ENCODE results near the gene BRD9. TPM values are rescaled to one million over a fixed set of nuclear protein-coding genes. Genes with fewer than 3 reads are reported as not detected.

The BRD9 gene
- total and polyA plus RNA-seq, 9 of the 15 experiments (the other 6 are each of a cell fraction or from before 2014, with no cell fraction given) = 2.4 to 68.7 (median 44.9) TPM

DNA sequence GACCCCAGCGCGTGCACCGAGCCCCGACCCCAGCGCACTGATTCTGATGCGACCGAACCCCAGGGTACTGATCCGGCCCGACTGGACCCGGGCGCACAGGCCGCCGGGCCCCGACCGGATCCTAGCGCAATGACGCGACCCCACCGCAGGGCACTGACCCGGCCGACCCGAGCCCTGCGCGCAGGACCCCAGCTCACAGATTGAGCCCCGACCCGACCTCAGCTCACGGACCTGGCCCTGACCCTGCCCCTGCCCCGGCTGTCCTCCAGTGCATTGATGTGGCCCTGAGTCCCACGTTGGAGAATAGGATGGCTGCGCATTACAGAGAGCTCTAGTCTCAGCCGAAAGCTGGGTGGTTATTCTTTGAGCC lies 521 bp upstream of the BRD9 start (continued):
- TF ChIP-seq, protein P1, sequence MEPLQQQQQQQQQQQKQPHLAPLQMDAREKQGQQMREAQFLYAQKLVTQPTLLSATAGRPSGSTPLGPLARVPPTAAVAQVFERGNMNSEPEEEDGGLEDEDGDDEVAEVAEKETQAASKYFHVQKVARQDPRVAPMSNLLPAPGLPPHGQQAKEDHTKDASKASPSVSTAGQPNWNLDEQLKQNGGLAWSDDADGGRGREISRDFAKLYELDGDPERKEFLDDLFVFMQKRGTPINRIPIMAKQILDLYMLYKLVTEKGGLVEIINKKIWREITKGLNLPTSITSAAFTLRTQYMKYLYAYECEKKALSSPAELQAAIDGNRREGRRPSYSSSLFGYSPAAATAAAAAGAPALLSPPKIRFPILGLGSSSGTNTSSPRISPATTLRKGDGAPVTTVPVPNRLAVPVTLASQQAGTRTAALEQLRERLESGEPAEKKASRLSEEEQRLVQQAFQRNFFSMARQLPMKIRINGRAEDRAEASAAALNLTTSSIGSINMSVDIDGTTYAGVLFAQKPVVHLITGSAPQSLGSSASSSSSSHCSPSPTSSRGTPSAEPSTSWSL (CRISPR knock-in tag; IDR thresholded peaks at IDR 0.05; ENCODE audit: borderline replicate concordance) = no peak
- TF ChIP-seq NR2C2 (CRISPR knock-in tag; IDR thresholded peaks at IDR 0.05) (no peak), NR2C2 (tag; IDR thresholded peaks at IDR 0.05) (0 out of 2 replicates have a peak, but pooled peaks have one; percentile 93), FOXM1 (IDR thresholded peaks at IDR 0.05; ENCODE audit: low read depth) (no peak), FOXM1 (CRISPR knock-in tag; IDR thresholded peaks at IDR 0.05; ENCODE audit: low read depth) (peak; percentile 9; the same call in 1 of the 2 replicates), NR3C1 (CRISPR knock-in tag; IDR thresholded peaks at IDR 0.05) (0 out of 2 replicates have a peak, but pooled peaks have one; percentile 5), ZNF316 (IDR thresholded peaks at IDR 0.05) (no peak), FOS (IDR thresholded peaks at IDR 0.05; ENCODE audit: extremely low read depth, insufficient read length) (no peak), TOE1 (IDR thresholded peaks at IDR 0.05; ENCODE audit: borderline replicate concordance) (no peak), TOE1 (CRISPR knock-in tag; IDR thresholded peaks at IDR 0.05; ENCODE audit: borderline replicate concordance, low read depth) (0 out of 2 replicates have a peak, but pooled peaks have one; percentile 24), CBX5 (IDR thresholded peaks at IDR 0.05; ENCODE audit: borderline replicate concordance, low read depth) (no peak), MED1 (CRISPR knock-in tag; IDR thresholded peaks at IDR 0.05; ENCODE audit: borderline replicate concordance) (no peak), SMARCB1 (IDR thresholded peaks at IDR 0.05; ENCODE audit: insufficient read length, low read depth) (no peak), CBFB (CRISPR knock-in tag; IDR thresholded peaks at IDR 0.05) (peak; percentile 83), NR2F6 (CRISPR knock-in tag; IDR thresholded peaks at IDR 0.05) (0 out of 2 replicates have a peak, but pooled peaks have one; percentile 46), KAT7 (CRISPR knock-in tag; IDR thresholded peaks at IDR 0.05; ENCODE audit: borderline replicate concordance) (peak; percentile 79; the same call in 1 of the 2 replicates), CCAR2 (IDR thresholded peaks at IDR 0.05; ENCODE audit: low read depth, low read length) (no peak), ZBTB2 (IDR thresholded peaks at IDR 0.05) (no peak), RBM15 (IDR thresholded peaks at IDR 0.05; ENCODE audit: insufficient read depth, low read length) (no peak), RFX1 (IDR thresholded peaks at IDR 0.05) (no peak), ZSCAN29 (IDR thresholded peaks at IDR 0.05) (no peak)
- TF ChIP-seq, protein P2, sequence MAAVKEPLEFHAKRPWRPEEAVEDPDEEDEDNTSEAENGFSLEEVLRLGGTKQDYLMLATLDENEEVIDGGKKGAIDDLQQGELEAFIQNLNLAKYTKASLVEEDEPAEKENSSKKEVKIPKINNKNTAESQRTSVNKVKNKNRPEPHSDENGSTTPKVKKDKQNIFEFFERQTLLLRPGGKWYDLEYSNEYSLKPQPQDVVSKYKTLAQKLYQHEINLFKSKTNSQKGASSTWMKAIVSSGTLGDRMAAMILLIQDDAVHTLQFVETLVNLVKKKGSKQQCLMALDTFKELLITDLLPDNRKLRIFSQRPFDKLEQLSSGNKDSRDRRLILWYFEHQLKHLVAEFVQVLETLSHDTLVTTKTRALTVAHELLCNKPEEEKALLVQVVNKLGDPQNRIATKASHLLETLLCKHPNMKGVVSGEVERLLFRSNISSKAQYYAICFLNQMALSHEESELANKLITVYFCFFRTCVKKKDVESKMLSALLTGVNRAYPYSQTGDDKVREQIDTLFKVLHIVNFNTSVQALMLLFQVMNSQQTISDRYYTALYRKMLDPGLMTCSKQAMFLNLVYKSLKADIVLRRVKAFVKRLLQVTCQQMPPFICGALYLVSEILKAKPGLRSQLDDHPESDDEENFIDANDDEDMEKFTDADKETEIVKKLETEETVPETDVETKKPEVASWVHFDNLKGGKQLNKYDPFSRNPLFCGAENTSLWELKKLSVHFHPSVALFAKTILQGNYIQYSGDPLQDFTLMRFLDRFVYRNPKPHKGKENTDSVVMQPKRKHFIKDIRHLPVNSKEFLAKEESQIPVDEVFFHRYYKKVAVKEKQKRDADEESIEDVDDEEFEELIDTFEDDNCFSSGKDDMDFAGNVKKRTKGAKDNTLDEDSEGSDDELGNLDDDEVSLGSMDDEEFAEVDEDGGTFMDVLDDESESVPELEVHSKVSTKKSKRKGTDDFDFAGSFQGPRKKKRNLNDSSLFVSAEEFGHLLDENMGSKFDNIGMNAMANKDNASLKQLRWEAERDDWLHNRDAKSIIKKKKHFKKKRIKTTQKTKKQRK (IDR thresholded peaks at IDR 0.05; ENCODE audit: borderline replicate concordance, low read depth, low read length) = no peak
- TF ChIP-seq, protein P3, sequence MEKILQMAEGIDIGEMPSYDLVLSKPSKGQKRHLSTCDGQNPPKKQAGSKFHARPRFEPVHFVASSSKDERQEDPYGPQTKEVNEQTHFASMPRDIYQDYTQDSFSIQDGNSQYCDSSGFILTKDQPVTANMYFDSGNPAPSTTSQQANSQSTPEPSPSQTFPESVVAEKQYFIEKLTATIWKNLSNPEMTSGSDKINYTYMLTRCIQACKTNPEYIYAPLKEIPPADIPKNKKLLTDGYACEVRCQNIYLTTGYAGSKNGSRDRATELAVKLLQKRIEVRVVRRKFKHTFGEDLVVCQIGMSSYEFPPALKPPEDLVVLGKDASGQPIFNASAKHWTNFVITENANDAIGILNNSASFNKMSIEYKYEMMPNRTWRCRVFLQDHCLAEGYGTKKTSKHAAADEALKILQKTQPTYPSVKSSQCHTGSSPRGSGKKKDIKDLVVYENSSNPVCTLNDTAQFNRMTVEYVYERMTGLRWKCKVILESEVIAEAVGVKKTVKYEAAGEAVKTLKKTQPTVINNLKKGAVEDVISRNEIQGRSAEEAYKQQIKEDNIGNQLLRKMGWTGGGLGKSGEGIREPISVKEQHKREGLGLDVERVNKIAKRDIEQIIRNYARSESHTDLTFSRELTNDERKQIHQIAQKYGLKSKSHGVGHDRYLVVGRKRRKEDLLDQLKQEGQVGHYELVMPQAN (IDR thresholded peaks at IDR 0.05; ENCODE audit: borderline replicate concordance) = no peak

Measured in K562 (cell line).